Endothelial cell of coronary artery (primary cell): ENCODE results near the gene BOLA1. TPM values are rescaled to one million over a fixed set of nuclear protein-coding genes. Genes with fewer than 3 reads are reported as not detected.

Experiments
- total RNA-seq: library from RNA; depleted of rRNA; stranded (reverse); fragments of >200 nt; gene quantifications from 2 replicates; pipeline ENCODE4 v1.2.3, GENCODE V29; 2014

BOLA1 gene
- 5.5 and 10.8 TPM in 2 replicates for total RNA-seq

GRCh38 chr1:149899460-149900284 lies at the start of gene BOLA1:
Gene BOLA1 (plus strand): TSS chr1:149899568. CDS start chr1:149900060, 492 bp downstream.

GRCh38 chr1:149917571-149918144 lies 18.3 kb downstream of the BOLA1 start, which contains the start of gene SV2A:
Gene SV2A (minus strand): TSS chr1:149917844. CDS start chr1:149913840, 4,004 bp downstream.

GRCh38 chr1:149927563-149928400 lies 28.4 kb downstream of the BOLA1 start, which contains the start of gene SF3B4:
Gene SF3B4 (minus strand): TSS chr1:149927803. CDS start chr1:149927759, 44 bp downstream.

GRCh38 chr1:149936170-149936991 lies 37.0 kb downstream of the BOLA1 start, which contains the start of gene MTMR11:
Gene MTMR11 (minus strand): TSS chr1:149936879. CDS start chr1:149936647, 232 bp downstream.

Other genes with a start within 250 kb of the BOLA1 start
- not detected in 2 replicates for gene FCGR1A, start 116.9 kb upstream of the BOLA1 start, total RNA-seq
- 0.54 and 1.6 TPM in 2 replicates for gene SV2A, start 18.3 kb downstream of the BOLA1 start, total RNA-seq
- gene SF3B4, start 28.2 kb downstream of the BOLA1 start, total RNA-seq: 8.8 and 11.9 TPM in 2 replicates
- gene MTMR11, start 37.3 kb downstream of the BOLA1 start, total RNA-seq: 2.8 and 5.3 TPM in 2 replicates
- gene OTUD7B, start 111.2 kb downstream of the BOLA1 start, total RNA-seq: 12.1 and 13.6 TPM in 2 replicates
- 21.7 and 26.6 TPM in 2 replicates for gene VPS45, start 168.2 kb downstream of the BOLA1 start, total RNA-seq